T47D (cell line): ENCODE data around the gene ASAP2.

Experiments
- DNase-seq, 2 experiments: peaks; one replicate each; pipeline versions ENCODE4 v3.0.0 to v3.0.0-alpha.2; 2011 to 2012; ENCODE audit warnings: low read depth in 1 of 2, low spot score in 1 of 2
- JUND ChIP-seq: IDR thresholded peaks from 2 replicates; pipeline ENCODE4 v1.6.1; 2012; ENCODE audit warnings: low read depth
- in situ Hi-C: cut with HindIII; loops from 2 replicates; pipeline ENCODE4 v1.10.0; 2016; ENCODE audit warnings: low sequenced_read_pairs, low pct_unique_long_range_greater_than_20kb

The ASAP2 gene

GRCh38 chr2:9343524-9343923, 136.9 kb downstream of the ASAP2 start:
- no peak for TF ChIP-seq JUND
- in situ Hi-C loops, result no loop called here

GRCh38 chr2:9344434-9344833, 137.8 kb downstream of the ASAP2 start:
- no peak for DNase-seq
- TF ChIP-seq JUND, result no peak
- in situ Hi-C loops, result no loop called here

More at GRCh38 chr2:9343524-9343923, 136.9 kb downstream of the ASAP2 start:
- no peak for DNase-seq

- in situ Hi-C loops, result no loop called here
- DNase-seq, result no peak
- no peak for TF ChIP-seq JUND
Observed at GRCh38 chr2:9345343-9345742, 138.7 kb downstream of the ASAP2 start.

- in situ Hi-C loops, result no loop called here
- DNase-seq, result no peak
Observed at GRCh38 chr2:9345997-9346396, 139.4 kb downstream of the ASAP2 start.

GRCh38 chr2:9346885-9347284, 140.3 kb downstream of the ASAP2 start:
- no peak for TF ChIP-seq JUND
- no peak for DNase-seq
- in situ Hi-C loops, result no loop called here

More at GRCh38 chr2:9345997-9346396, 139.4 kb downstream of the ASAP2 start:
- no peak for TF ChIP-seq JUND

- TF ChIP-seq JUND, result no peak
- in situ Hi-C loops, result no loop called here
- DNase-seq, result no peak
Observed at GRCh38 chr2:9347411-9347881, 140.8 kb downstream of the ASAP2 start.

- DNase-seq, result no peak
- TF ChIP-seq JUND, result no peak
- in situ Hi-C loops, result no loop called here
Observed at GRCh38 chr2:9354318-9354717, 147.7 kb downstream of the ASAP2 start.

GRCh38 chr2:9355270-9355669, 148.7 kb downstream of the ASAP2 start:
- in situ Hi-C loops, result no loop called here
- no peak for TF ChIP-seq JUND
- DNase-seq, result no peak

- DNase-seq, result no peak
Observed at GRCh38 chr2:9355716-9356115, 149.1 kb downstream of the ASAP2 start.

GRCh38 chr2:9356261-9356660, 149.6 kb downstream of the ASAP2 start:
- TF ChIP-seq JUND, result no peak
- in situ Hi-C loops, result no loop called here
- no peak for DNase-seq

More at GRCh38 chr2:9355716-9356115, 149.1 kb downstream of the ASAP2 start:
- TF ChIP-seq JUND, result no peak
- in situ Hi-C loops, result no loop called here

GRCh38 chr2:9358846-9359245, 152.2 kb downstream of the ASAP2 start:
- in situ Hi-C loops, result no loop called here
- no peak for DNase-seq
- no peak for TF ChIP-seq JUND

- no peak for DNase-seq
- in situ Hi-C loops, result no loop called here
- TF ChIP-seq JUND, result no peak
Observed at GRCh38 chr2:9359463-9359862, 152.9 kb downstream of the ASAP2 start.

- no peak for DNase-seq
- in situ Hi-C loops, result no loop called here
- TF ChIP-seq JUND, result no peak
Observed at GRCh38 chr2:9360110-9360509, 153.5 kb downstream of the ASAP2 start.

- in situ Hi-C loops, result no loop called here
- TF ChIP-seq JUND, result no peak
- no peak for DNase-seq
Observed at GRCh38 chr2:9360701-9361100, 154.1 kb downstream of the ASAP2 start.
